ENCODE results near the gene ARHGAP18. TPM values are rescaled to one million over a fixed set of nuclear protein-coding genes. Genes with fewer than 3 reads are reported as not detected.

ARHGAP18 gene
- total RNA-seq, 1 donor = 47.1 TPM

GRCh38 chr6:129673748-129674147, 36.2 kb downstream of the ARHGAP18 start:
- no peak for TF ChIP-seq CTCF (IDR thresholded peaks at IDR 0.05; ENCODE audit: insufficient read depth, low read depth, low read length)
- no peak overlapping the region for H3K4me3 ChIP-seq (ENCODE audit: low read depth, low read length)
- no peak for DNase-seq (ENCODE audit: low read depth)

- TF ChIP-seq CTCF (IDR thresholded peaks at IDR 0.05; ENCODE audit: insufficient read depth, low read depth, low read length) = no peak
- no peak overlapping the region for H3K4me3 ChIP-seq (ENCODE audit: low read depth, low read length)
- DNase-seq (ENCODE audit: low read depth) = peak; percentile 77
These were observed 36.9 kb downstream of the ARHGAP18 start for GRCh38 chr6:129672881-129673631.

- no peak for TF ChIP-seq CTCF (IDR thresholded peaks at IDR 0.05; ENCODE audit: insufficient read depth, low read depth, low read length)
These were observed 37.7 kb downstream of the ARHGAP18 start for GRCh38 chr6:129672341-129672682.

GRCh38 chr6:129671442-129672340, 38.3 kb downstream of the ARHGAP18 start:
- H3K4me3 ChIP-seq (ENCODE audit: low read depth, low read length) = no peak overlapping the region
- no peak for TF ChIP-seq CTCF (IDR thresholded peaks at IDR 0.05; ENCODE audit: insufficient read depth, low read depth, low read length)
- no peak for DNase-seq (ENCODE audit: low read depth)

More at GRCh38 chr6:129672341-129672682, 37.7 kb downstream of the ARHGAP18 start:
- H3K4me3 ChIP-seq (ENCODE audit: low read depth, low read length) = no peak overlapping the region
- no peak for DNase-seq (ENCODE audit: low read depth)

GRCh38 chr6:129670634-129671033, 39.3 kb downstream of the ARHGAP18 start:
- H3K4me3 ChIP-seq (ENCODE audit: low read depth, low read length) = no peak overlapping the region
- no peak for TF ChIP-seq CTCF (IDR thresholded peaks at IDR 0.05; ENCODE audit: insufficient read depth, low read depth, low read length)
- no peak for DNase-seq (ENCODE audit: low read depth)

GRCh38 chr6:129667621-129668020, 42.4 kb downstream of the ARHGAP18 start:
- no peak overlapping the region for H3K4me3 ChIP-seq (ENCODE audit: low read depth, low read length)
- DNase-seq (ENCODE audit: low read depth) = peak; percentile 62
- TF ChIP-seq CTCF (IDR thresholded peaks at IDR 0.05; ENCODE audit: insufficient read depth, low read depth, low read length) = no peak

Measured in fibroblast of villous mesenchyme (primary cell).